ENCODE data around the gene TMEFF2.
"Not testable (repeated sequence)": the region's sequence is repeated elsewhere in the genome, so short reads cannot be mapped to it uniquely, and the experiment has no call there.

The TMEFF2 gene

DNA sequence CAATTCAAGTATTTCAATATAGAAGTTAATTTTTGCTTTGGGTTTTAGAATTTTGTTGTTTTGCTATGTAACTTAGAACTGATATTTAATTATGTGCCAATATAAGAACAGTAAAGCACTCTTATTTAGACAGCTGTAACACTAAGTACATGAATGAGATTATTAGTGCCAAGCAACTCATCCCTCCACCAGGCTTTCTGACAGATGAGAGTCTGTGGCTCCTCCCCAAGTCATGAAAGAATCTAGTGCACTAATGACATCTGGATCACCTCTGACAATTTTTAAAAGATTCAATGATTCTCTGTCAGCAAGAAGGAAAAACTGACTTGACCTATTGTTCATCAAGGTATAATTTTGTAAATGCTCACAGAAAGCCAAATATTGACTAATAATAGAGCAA, 67.8 kb downstream of the TMEFF2 start:
- no peak for DNase-seq

DNA sequence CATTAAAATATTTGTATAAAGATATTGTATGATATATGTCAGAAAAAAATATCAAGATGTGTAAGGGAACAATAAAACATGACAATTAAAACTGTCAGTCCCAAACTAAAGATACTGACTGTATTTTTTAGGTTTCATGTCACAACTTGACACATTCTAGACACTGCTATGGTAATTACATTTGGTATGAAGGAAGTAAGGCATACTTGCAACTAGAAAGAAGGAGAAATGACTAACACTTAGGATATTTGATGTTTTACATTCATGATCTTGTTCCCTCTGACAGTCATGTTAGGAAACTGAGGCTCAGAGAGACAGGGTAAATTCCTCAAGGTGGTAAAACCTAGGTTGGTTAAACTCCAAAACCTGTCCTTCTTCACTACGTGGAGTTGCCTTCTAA, 68.3 kb downstream of the TMEFF2 start:
- no peak for DNase-seq

DNA sequence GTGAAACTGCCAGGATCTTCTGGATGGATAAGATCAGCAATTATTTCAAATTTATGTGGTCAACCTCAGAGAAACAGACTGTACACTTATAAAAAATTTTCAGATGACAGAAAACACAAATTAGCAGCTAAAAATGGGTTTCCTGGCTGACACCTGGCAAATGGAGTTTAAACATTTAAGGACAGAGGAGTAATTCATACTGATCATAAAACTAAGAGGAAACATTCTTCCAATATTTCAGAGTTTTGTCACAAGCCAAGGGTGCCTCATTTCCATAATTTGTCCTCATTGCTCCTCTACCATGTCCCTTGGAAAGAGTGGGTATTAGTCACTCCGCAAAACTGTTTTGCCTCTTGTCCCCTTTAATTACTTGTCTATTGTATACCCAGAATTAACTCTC, 70.2 kb downstream of the TMEFF2 start:
- no peak for DNase-seq

DNA sequence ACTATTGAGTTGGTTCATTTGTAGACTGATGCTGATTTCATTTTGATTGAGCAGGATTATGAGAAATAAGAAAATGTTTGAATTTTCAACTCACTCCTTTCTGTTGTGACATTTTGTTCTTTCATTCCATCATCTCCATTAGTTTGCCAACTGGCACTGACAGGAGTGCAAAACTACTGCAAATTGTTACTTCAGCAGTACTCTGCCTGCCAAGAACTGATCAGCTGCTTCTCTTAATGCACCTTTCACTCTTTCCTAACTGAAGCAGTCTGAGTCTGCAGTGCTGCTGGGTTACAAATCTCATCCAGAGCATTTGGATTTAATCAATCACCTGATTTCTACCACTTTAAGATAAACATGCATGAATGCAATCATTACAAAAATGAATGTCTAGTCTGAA, 70.9 kb downstream of the TMEFF2 start:
- no peak for DNase-seq

DNA sequence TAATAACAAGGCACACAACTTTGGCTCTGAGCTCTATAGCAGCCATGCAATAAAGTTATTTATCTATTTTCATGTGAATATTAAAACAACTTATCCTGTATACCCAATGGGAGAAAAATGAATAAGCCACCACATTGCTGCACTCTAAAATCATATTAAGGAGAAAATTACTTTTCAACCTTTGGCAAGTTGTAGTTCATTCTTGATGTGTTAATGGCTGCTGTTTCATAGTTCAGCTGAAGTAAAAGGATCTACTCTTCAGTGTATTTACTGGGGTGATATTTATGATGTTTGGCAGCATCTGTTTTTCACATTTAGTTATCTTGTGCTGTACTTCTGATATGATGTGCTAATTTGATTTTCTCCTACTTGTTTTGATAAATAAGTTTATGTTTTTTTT, 71.8 kb downstream of the TMEFF2 start:
- DNase-seq = no peak

DNA sequence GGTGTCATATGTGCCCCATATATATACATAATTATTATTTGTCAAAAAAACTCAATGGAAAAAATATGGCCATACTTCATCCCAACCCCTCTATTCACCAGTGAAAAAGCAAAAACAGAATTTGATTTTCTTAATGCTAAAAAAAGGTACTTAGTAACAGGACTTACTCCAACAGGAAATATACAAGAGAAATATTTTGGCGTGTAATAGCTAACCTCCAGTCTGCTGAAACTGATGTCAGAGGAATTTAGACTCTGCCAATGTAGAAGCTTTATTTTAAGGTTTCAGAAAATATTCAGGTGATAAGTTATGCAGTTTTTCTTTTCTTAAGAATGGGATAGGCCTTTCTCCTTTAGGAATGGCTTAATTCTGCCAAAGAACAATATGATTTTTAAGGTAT, 72.6 kb downstream of the TMEFF2 start:
- DNase-seq = no peak

DNA sequence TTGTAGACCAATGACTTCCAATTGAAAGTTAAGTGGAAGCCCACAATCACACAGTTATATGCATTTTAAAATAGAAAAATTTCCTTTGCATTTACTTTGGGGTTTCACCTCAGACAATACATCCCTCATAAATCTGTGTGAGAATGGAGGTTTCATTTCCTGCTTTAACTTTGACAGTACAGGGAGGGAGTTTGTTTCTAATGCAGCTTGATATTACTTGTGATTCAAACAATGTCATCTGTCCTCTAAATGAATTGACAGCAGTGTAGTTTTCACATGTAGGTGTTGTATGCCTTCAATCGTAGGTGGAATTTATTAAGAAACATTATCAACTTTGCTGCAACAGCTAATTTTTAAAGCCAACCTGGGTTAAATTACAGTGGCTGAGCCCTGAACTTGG, 75.2 kb downstream of the TMEFF2 start:
- no peak for DNase-seq

DNA sequence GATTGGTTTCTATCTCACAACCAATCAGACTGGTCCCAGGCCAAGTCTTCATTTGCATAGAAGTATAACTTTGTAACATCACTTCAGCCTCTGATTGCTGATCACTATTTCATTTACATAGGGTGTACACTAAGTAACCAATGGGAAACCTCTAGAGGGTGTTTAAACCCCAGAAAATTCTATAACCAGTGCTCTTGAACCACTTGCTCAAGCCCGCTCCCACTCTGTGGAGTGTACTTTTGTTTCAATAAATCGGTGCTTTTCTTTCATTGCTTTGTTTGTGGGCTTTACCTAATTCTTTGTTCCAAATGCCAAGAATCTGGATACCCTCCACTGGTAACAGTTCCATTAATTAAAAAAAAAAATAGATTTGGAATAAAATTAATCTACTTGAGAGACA, 77.0 kb downstream of the TMEFF2 start:
- DNase-seq = no peak

DNA sequence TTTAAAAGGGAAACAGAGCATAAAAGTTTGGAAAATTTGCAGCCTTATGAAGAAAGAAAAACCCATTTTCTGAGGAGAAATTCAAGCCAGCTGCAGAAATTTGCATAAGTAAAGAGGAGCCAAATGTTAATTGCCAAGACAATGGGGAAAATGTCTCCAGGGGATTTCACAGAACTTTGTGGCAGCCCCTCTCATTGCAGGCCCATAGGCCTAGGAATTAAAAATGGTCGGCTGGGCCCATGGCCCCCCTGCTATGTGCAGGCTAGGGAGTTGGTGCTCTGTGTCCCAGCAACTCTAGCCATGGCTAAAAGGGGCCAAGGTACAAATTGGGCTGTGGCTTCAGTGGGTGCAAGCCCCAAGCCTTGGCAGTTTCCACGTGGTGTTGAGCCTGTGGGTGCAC, 83.2 kb downstream of the TMEFF2 start:
- DNase-seq = not testable (repeated sequence)

DNA sequence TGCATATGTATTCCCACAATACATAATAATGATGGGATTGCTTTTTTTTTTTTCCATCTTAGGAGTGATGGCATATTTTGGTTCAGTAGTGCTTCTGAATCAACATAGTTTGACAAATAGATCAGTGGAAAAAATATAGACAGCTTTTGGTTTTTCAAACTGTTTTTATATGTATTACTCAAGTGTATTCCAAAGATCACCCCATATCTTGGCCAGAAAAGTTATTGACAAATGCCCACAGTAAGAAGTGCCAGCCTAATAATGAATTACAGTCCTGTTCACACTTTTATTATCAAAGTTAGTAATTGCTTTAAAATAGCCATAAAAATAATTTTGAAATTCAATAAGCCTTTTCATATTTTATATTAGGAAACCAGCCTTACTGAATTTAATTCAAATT, 95.0 kb downstream of the TMEFF2 start:
- no peak for DNase-seq

DNA sequence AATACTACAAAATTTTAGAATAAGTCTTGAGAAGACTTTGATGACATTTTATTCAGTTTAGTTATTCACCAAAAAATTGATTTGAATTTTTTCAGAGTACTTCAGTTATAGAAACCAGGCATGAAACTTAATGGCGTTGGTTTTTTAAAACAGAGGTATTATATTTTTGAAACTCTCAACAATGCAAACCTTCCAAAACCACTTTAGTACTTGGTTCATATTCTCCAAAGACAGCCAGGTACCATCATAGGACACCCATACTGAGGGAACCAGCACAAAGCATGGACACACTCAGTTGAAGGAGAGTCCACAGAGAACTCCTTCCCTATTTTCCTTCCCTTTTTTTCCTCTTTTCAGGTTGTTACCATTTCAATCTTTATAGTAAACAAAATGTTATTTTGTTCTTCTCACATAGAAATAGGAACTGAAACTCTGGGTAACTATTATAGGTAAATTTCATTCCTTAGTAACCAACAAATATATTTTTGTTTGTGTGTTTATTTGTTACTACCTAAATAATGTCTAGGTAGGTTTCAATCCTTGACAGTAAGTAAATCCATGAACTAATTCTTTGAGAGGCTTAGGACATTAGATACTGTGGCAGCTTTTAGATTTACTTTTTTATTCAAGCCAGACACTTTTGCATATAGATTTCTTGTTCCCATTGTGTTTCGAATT, 95.8 kb downstream of the TMEFF2 start:
- DNase-seq = no peak

DNA sequence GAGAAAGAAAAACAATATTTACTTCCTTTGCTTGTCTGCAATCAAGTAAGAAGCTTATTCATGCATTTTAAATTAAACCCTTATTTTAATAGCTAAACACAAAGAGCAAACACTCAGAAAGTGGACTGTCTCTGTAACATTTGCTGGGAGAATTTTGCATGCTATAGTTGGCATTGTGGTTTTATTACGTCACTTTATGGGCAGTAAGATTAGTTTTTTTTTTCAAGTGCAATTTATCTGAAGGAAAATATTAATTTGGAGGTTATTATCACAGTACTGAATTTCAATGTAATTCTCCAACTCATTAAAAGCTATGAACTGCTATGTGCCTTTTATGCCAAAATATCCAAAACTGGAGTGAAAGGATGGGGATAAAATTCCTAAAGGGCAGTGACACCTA, 103.3 kb downstream of the TMEFF2 start:
- DNase-seq = no peak

DNA sequence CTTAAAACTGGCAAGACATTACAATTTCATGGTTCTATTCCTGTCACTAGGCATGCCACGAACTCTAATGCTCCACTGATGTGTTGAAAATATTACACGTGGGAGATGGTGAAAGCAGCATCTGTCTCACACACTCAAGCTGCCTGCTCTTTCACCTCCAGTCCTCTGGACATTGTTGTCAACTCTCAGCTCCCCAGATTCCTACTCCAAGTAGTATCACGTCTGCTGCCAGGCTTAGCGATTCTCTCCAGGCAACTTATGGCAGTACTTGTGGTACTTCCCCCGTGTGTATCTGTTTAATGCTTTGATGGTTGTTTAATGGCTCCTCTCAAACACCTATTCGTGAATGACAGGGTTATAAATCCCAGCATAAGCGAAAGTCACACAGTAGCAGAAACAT, 103.8 kb downstream of the TMEFF2 start:
- no peak for DNase-seq

DNA sequence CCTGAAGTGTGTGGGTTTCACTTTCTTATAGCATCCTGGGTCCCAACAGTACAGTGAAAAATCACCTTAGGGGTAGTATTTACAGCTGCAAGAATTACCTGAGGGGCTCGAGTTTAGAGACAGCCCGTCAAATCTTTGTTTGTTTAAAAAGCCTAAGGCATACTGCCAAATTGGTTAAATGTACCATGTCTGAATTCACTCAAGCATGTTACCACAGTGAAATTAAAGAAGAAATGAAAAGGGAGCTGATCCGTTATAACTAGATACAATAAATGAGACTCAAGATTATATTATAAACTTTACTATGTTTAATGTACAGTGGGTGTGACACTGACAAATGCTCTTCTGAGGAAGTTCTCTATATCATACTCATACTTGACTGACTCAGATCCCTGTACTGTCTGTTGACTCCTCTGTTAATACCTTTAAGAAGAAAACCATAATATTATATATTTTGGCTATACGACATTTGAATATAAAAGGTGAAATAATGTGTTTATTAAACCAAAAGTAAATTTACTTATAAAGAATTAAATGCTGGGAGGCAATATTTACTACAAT, 107.3 kb downstream of the TMEFF2 start:
- no peak for DNase-seq

DNA sequence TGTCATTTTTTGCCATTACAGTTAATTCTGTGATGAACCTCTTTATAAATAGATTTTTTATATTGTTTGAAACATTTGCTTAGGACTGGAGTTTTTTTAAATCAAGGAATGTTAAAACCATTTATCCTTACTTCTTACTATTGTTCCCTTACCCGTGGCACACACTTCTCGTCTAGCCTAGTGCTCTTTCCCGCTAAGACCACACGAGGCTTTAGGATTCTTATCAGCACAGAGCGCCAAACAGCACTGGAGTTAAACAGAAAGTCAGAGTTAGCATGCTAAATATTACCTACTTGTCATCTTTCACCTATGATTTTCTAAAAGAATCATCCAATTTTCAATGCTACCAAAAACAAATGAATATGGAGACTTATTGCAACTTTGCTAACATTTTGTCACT, 112.6 kb downstream of the TMEFF2 start:
- no peak for DNase-seq

DNA sequence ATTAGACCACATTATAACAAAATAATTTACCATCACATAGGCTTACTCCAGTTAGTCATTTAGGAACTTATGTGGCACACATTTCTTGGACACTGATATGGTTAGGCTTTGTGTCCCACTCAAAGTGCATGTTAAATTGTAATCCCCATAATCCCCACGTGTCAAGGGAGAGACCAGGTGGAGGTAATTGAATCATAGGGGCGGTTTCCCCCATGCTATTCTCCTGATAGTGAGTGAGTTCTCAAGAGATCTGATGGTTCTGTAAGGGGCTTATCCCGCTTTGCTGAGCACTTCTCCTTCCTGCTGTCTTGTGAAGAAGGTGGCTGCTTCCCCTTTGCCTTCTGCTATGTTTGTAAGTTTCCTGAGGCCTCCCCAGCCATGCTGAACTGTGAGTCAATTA, 114.6 kb downstream of the TMEFF2 start:
- DNase-seq = not testable (repeated sequence)

DNA sequence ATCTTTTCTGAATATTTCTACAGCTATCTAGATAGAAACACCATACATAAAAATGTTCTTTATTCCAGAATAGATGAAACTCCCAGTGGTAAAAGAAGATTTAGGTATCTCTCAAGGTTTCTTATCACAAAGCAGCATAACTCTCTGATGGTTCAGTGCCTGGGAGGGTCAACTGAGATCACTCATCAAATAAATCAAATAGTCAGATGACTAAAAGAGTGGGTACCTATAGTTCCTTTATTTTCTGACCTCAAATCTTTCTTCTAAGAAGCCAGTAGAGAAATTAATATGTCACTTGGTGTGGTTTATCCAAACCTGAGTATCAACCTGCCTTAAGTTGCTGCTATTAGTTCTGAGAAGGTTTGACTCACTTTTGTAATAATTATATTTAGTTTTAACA, 120.9 kb downstream of the TMEFF2 start:
- no peak for DNase-seq

DNA sequence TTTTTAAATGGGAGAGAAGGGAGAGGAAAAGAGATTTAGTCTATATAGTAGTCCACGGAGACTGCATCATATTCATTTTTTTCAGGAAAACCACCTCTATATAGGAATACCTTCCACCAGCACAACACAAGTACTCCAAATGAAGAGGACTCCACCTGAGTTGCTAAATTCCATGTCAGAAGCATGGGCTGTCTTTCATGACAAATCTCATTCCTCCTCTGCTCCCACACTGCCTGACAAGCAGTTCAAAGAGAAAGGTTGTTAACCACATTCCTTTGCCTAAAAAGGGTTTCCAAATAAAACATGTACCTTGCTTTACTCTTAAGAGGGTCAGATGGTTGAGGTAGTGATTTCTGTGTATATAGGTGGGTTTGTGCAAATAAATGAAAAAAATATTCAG, 122.0 kb downstream of the TMEFF2 start:
- DNase-seq = no peak

DNA sequence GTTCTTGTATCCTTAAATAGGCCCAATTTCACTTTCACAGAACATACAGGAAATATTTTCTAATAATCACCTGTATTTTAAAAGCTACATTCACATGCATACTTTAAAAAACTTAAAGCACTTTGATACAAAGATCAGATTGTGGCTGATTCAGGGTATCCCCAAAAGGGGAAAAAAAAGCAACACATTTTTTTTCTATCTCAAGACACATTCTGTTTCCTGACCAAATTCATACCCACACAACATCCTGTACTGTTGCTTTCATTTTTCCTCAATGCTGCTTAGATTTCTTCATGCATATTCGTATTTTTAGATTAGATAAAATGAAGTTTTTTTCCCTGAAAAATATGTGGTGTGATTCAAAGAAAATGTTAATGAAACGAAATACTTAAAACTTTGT, 122.5 kb downstream of the TMEFF2 start:
- no peak for DNase-seq

DNA sequence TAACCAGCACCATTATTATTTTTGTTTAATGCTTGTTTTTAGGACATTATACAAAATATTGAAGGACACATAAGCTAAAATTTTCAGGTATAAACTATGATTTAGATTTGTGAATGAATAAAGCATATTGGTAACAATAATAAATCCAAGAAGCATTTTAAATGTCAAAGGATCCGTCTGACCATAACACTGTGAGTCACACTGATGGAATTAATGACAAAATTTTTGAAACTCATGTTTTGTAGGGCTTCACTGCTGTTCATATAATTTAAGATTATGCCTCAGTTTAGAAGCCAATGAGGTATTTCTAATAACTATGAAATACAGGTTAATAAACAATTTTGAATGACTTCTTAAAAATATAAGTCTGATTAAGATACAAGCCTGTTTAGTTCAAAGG, 124.6 kb downstream of the TMEFF2 start:
- no peak for DNase-seq

DNA sequence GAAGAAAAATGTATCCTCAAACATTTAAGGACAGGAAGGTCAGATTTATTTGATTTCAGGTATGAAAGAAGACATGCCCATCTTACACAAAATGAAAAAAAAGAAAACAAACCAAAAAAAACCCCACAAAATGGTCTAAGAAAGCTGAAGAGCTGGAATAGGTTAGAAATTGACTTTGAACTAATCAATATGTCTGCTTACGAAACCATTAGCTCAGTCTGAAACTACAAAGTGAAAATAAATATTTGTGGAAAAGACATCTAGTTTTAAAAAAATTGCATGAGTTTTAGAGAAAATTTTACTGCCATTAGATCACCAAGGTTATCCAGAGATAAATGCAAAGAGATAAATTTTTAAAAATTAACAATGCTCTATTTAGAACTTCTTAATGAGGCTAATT, 125.3 kb downstream of the TMEFF2 start:
- no peak for DNase-seq

DNA sequence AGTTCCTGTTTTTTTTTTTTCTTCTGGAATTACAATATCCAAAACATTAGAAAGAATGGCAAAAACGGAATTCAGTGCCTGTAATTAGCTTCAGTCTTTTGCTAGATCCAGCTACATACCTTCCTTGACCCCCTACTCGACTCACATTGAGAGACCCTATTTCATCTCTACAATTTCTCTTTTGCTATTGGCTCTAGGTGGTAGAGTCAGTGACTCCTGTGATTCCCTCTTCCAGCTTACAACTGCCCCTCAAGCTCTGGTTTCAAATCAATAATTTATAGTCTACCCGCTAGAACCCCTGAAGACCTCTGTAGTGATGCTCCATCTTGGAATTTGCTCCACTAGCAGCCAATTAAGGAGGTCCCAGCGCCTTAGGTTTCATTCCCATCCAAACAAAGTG, 125.8 kb downstream of the TMEFF2 start:
- no peak for DNase-seq

DNA sequence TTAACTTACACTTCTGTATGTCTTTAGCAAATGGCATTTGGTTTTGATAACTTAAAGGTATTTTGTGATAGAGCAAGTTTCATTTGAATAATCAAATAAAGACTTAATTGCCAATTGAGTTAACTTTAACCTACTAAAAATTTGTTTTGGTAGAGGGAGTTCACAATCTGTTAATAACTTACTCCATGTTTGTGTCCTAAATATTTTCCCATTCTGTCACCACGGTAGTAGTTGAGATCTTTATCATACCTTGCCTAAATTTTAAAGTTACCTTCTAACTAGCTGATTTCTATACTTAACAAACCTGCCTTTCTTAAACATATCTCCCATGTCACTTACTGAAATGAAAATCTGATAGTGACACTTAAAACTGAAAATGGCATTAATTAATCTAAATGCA, 127.1 kb downstream of the TMEFF2 start:
- DNase-seq = no peak

DNA sequence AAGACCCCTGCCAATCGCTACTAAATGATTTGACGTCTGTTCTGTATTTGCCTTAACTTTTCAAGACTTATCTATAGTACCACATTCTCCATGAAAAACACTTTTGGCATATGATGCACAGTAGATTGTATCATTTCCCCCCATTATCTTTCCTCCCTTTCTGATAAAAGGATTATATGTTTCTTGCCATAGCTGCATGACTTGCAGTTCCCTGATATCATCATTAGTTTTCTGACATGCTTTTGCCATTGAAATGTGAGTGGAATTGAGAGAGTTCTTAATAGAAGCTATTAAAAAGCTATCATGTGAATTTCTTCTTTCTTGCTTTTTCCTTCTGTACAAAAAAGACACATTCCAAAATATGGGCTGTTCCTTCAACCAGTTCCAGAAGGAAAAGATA, 130.3 kb downstream of the TMEFF2 start:
- no peak for DNase-seq

DNA sequence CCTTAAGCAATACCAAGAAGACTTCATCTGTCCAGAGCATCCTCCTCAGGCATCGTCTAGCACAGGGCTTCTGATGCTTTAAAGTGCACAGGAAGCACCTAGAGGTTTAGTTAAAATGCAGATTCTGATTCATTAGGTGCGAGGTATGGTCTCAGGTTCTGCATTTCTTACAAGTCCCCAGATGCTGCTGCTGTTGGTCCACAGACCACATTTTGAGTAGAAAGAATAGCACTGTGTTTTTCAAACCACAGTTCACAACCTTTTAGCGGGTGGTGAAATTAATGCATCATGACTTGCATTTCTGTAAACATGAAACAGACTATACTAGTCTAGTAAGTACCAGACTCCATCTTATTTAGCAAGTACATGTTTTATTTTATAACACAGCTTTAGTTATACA, 134.6 kb downstream of the TMEFF2 start:
- DNase-seq = no peak

Measured in CD4-positive, alpha-beta T cell treated with Interleukin-6 for 4 hours (primary cell).